OCI-LY7 (cell line): ENCODE data around the gene GPR87.

Experiments
- EZH2phosphoT487 ChIP-seq: fragments of 200-600 bp; sonication (generic); IDR thresholded peaks from 2 replicates; pipeline ENCODE4 v1.6.1; 2018; ENCODE audit warnings: low read depth, borderline replicate concordance, mild to moderate bottlenecking, mixed run types, antibody characterized with exemption, low read length, moderate library complexity, mixed read lengths
- TF ChIP-seq, protein P1 (sequence below): fragments of 200-600 bp; sonication (generic); conservative IDR thresholded peaks from 2 replicates; pipeline ENCODE4 v1.5.1; 2014; ENCODE audit warnings: mild to moderate bottlenecking, antibody characterized with exemption, low read length, moderate library complexity, mixed read lengths

- TF ChIP-seq, protein P1, sequence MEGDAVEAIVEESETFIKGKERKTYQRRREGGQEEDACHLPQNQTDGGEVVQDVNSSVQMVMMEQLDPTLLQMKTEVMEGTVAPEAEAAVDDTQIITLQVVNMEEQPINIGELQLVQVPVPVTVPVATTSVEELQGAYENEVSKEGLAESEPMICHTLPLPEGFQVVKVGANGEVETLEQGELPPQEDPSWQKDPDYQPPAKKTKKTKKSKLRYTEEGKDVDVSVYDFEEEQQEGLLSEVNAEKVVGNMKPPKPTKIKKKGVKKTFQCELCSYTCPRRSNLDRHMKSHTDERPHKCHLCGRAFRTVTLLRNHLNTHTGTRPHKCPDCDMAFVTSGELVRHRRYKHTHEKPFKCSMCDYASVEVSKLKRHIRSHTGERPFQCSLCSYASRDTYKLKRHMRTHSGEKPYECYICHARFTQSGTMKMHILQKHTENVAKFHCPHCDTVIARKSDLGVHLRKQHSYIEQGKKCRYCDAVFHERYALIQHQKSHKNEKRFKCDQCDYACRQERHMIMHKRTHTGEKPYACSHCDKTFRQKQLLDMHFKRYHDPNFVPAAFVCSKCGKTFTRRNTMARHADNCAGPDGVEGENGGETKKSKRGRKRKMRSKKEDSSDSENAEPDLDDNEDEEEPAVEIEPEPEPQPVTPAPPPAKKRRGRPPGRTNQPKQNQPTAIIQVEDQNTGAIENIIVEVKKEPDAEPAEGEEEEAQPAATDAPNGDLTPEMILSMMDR = no peak
- TF ChIP-seq EZH2phosphoT487 = no peak
Observed at GRCh38 chr3:151305060-151305774, 11.4 kb downstream of the GPR87 start.
